ENCODE data around the gene CIC. TPM values are rescaled to one million over a fixed set of nuclear protein-coding genes. Genes with fewer than 3 reads are reported as not detected.
"Not testable (repeated sequence)": the region's sequence is repeated elsewhere in the genome, so short reads cannot be mapped to it uniquely, and the experiment has no call there.

The CIC gene
- total RNA-seq, 1 experiment from 2014 or later, result 15.8 TPM

- H3K36me3 ChIP-seq, result no peaks in the 10 kb centered on the region
- H3K9me3 ChIP-seq, result no peaks in the 10 kb centered on the region
Measured at GRCh38 chr19:42325308-42325895, 56.4 kb downstream of the CIC start, which contains the start of gene MEGF8. TSS of gene MEGF8 (plus strand) at chr19:42325635. CDS start at chr19:42326244, 609 bp downstream.

GRCh38 chr19:42325896-42326771 lies 57.1 kb downstream of the CIC start:
- H3K36me3 ChIP-seq, result no peaks in the 10 kb centered on the region
- DNase-seq, result no peak

More at GRCh38 chr19:42325308-42325895, 56.4 kb downstream of the CIC start, which contains the start of gene MEGF8:
- Histone ChIP-seq H3K4me3 (peak within 1 kb of the TSS; percentile 73), H3K27me3 (no peaks in the 10 kb centered on the region)
- peak; percentile 99 for DNase-seq

GRCh38 chr19:42326969-42327368 lies 57.9 kb downstream of the CIC start:
- H3K9me3 ChIP-seq, result no peaks in the 10 kb centered on the region
- H3K27me3 ChIP-seq, result no peaks in the 10 kb centered on the region
- peak overlapping the region; percentile 73 for H3K4me3 ChIP-seq

More at GRCh38 chr19:42325896-42326771, 57.1 kb downstream of the CIC start:
- H3K27me3 ChIP-seq, result no peaks in the 10 kb centered on the region
- H3K9me3 ChIP-seq, result no peaks in the 10 kb centered on the region
- peak overlapping the region; percentile 73 for H3K4me3 ChIP-seq

GRCh38 chr19:42327381-42327780 lies 58.3 kb downstream of the CIC start:
- Histone ChIP-seq H3K9me3 (no peaks in the 10 kb centered on the region), H3K27me3 (no peaks in the 10 kb centered on the region), H3K36me3 (no peaks in the 10 kb centered on the region), H3K4me3 (peak overlapping the region; percentile 73)
- no peak for DNase-seq

More at GRCh38 chr19:42326969-42327368, 57.9 kb downstream of the CIC start:
- DNase-seq, result no peak
- H3K36me3 ChIP-seq, result no peaks in the 10 kb centered on the region

GRCh38 chr19:42328106-42328505 lies 59.1 kb downstream of the CIC start:
- DNase-seq, result no peak
- Histone ChIP-seq H3K36me3 (no peaks in the 10 kb centered on the region), H3K4me3 (no peak overlapping the region), H3K9me3 (no peaks in the 10 kb centered on the region), H3K27me3 (no peaks in the 10 kb centered on the region)

- Histone ChIP-seq H3K4me3 (no peak overlapping the region), H3K36me3 (no peaks in the 10 kb centered on the region), H3K9me3 (no peaks in the 10 kb centered on the region), H3K27me3 (no peaks in the 10 kb centered on the region)
- DNase-seq, result no peak
Measured at GRCh38 chr19:42328854-42329253, 59.8 kb downstream of the CIC start.

GRCh38 chr19:42330241-42330711 lies 61.2 kb downstream of the CIC start:
- no peaks in the 10 kb centered on the region for H3K27me3 ChIP-seq
- DNase-seq, result no peak
- H3K36me3 ChIP-seq, result peaks cover 3% of the 10 kb centered on the region; the same call in 1 of the 2 replicates
- H3K9me3 ChIP-seq, result no peaks in the 10 kb centered on the region
- H3K4me3 ChIP-seq, result no peak overlapping the region

GRCh38 chr19:42331333-42331732 lies 62.3 kb downstream of the CIC start:
- not testable (repeated sequence) for H3K9me3 ChIP-seq, H3K4me3 ChIP-seq, H3K36me3 ChIP-seq, DNase-seq, H3K27me3 ChIP-seq

- no peaks in the 10 kb centered on the region for H3K27me3 ChIP-seq
- no peak overlapping the region for H3K4me3 ChIP-seq
- H3K9me3 ChIP-seq, result no peaks in the 10 kb centered on the region
- DNase-seq, result no peak
- peaks cover 10% of the 10 kb centered on the region for H3K36me3 ChIP-seq
Measured at GRCh38 chr19:42332059-42332458, 63.0 kb downstream of the CIC start.

GRCh38 chr19:42333018-42333417 lies 64.0 kb downstream of the CIC start:
- H3K27me3 ChIP-seq, result no peaks in the 10 kb centered on the region
- no peak overlapping the region for H3K4me3 ChIP-seq
- H3K36me3 ChIP-seq, result peaks cover 11% of the 10 kb centered on the region
- no peak for DNase-seq
- H3K9me3 ChIP-seq, result no peaks in the 10 kb centered on the region

- Histone ChIP-seq H3K27me3 (no peaks in the 10 kb centered on the region), H3K36me3 (peaks cover 11% of the 10 kb centered on the region)
- no peak for DNase-seq
Measured at GRCh38 chr19:42333975-42334696, 65.1 kb downstream of the CIC start.

GRCh38 chr19:42334697-42335373 lies 65.8 kb downstream of the CIC start:
- H3K27me3 ChIP-seq, result no peaks in the 10 kb centered on the region
- no peak overlapping the region for H3K4me3 ChIP-seq
- H3K9me3 ChIP-seq, result no peaks in the 10 kb centered on the region
- H3K36me3 ChIP-seq, result peaks cover 14% of the 10 kb centered on the region
- no peak for DNase-seq

More at GRCh38 chr19:42333975-42334696, 65.1 kb downstream of the CIC start:
- Histone ChIP-seq H3K4me3 (no peak overlapping the region), H3K9me3 (no peaks in the 10 kb centered on the region)

- DNase-seq, result no peak
- Histone ChIP-seq H3K36me3 (peaks cover 15% of the 10 kb centered on the region), H3K27me3 (no peaks in the 10 kb centered on the region), H3K9me3 (no peaks in the 10 kb centered on the region), H3K4me3 (no peak overlapping the region)
Measured at GRCh38 chr19:42335374-42335936, 66.4 kb downstream of the CIC start.

GRCh38 chr19:42335971-42336370 lies 66.9 kb downstream of the CIC start:
- no peaks in the 10 kb centered on the region for H3K9me3 ChIP-seq
- peaks cover 18% of the 10 kb centered on the region for H3K36me3 ChIP-seq
- H3K27me3 ChIP-seq, result no peaks in the 10 kb centered on the region
- no peak overlapping the region for H3K4me3 ChIP-seq
- no peak for DNase-seq

- H3K36me3 ChIP-seq, result peaks cover 23% of the 10 kb centered on the region
- H3K9me3 ChIP-seq, H3K27me3 ChIP-seq, H3K4me3 ChIP-seq, DNase-seq: not testable (repeated sequence)
Measured at GRCh38 chr19:42339126-42339860, 70.2 kb downstream of the CIC start.

All from MG63 (cell line).